ENCODE data around the gene CHRNE. TPM values are rescaled to one million over a fixed set of nuclear protein-coding genes. Genes with fewer than 3 reads are reported as not detected.
A peak's percentile ranks its signal among the peaks of the same experiment; 100 is the strongest.
"Not testable (repeated sequence)": the region's sequence is repeated elsewhere in the genome, so short reads cannot be mapped to it uniquely, and the experiment has no call there.

CHRNE gene
- total RNA-seq, 1 experiment from 2014 or later, result not detected

DNA sequence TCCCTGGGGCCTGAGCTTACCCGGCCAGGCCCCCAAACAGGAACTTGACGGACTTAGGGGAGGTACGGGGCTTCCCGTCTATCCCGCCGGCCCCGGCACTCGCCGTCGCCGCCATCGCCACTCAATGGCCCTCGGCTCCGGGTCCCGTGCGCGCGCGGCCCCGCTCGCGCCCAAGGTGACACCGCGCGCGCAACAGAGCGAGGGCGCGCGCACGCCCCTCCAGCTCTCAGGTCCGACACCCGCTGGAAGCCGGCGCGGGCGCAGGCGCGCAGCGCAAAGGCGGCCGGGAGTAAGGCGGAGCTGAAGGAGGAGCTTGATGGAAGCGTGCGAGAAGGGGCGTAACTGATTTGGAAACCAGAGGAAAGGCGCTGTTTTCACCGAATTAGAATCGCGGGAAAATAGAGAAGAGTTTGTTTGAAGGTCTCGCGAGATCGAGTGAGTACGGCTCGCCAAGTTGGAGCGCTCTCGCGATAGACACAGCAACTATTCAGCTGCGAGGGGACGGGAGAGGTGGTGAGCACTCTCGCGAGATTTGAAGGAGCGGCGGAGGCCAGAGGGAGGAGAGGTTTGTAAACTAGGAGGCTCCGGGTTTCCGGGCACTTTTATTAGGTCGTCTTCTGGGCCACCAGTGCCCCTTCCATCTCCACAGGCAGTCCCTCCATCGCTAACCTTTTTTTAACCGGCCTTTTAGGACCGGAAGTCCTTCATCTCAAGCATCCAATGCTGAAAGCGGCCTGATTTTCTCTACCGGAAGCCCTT is 37.1 kb upstream of the CHRNE start, which contains the start of the genes RNF167 and SLC25A11:
RNF167 (plus strand) TSS at position 473 of the 759 bp plus-strand sequence. CDS start 642 bp downstream, outside the sequence.
SLC25A11 (minus strand) TSS at position 251 of the 759 bp plus-strand sequence; CDS start at position 115, 136 bp downstream.
- DNase-seq (ENCODE audit: low spot score), result peak; percentile 99

DNA sequence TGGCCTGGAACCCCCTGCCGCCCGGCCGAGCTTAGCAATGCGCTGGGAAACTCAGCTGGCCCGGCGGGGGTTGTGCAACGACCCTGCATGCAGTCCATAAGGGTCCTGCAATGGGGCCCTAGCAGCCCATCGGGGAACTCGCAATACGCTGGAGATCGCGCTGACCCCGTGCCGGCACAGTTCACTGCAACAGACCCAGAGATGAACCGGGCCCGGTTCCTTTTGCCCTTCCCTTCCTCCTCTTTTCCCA is 36.6 kb upstream of the CHRNE start:
- DNase-seq (ENCODE audit: low spot score), result no peak

DNA sequence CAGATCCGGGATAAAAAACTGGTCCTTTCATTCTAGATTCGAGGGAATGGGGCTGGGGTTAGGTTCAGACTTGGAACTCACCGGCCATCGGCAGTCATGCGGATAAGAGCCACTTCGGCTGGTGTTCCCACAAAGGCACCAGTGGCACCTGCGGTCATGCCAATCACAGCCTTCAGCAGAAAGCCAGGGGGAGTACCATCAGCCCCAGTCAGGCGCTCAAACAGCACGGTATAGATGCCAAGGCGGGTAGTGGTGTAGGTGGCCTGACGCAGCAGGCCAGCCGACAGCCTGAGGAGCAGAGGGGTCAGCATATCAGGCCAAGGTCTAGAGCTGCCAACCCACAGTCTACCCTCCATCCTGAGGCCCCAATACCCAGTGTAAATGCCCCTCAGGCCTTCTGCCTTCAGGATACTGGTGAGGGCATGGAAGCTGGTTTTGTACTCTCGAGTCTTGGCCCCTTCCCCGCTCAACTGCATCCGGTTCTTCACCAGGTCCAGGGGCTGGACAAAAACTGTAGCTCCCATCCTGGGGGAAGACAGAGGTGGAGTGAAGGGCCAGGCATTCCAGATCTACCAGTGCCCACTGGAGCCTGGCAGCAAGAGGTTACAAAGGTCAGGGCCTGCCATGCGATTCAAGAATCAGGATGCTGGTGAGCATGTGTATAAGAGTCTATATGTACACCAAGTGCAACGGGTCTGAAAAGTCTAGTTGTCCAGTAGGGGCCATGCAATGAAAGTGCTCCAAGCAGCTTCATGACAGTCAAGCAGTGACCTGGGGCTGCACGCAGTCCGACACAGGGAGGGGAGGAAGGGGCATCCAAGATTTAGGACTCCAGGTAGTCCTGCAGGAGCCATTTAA is 36.0 kb upstream of the CHRNE start:
- no peak for DNase-seq (ENCODE audit: low spot score)

DNA sequence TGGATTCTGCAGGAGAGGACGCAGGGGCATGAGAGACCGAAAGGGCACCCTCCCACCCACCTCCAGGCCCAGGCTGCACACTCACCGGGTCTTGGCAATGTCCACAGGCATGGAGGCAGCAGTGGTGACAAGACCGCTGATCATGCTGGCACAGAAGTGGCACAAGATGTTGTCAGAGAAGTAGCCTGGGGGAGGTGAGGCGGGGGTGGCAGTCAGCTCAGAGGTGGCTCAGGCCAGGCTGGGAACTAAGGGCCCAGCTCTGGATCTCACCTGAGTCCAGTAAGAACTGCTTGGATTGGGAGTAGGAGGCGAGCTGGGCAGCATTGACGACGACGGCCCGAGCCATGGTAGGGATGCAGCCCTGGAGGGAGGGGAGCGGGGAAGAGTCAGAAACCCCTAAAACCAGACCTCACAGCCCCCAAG is 35.2 kb upstream of the CHRNE start:
- DNase-seq (ENCODE audit: low spot score), result no peak

DNA sequence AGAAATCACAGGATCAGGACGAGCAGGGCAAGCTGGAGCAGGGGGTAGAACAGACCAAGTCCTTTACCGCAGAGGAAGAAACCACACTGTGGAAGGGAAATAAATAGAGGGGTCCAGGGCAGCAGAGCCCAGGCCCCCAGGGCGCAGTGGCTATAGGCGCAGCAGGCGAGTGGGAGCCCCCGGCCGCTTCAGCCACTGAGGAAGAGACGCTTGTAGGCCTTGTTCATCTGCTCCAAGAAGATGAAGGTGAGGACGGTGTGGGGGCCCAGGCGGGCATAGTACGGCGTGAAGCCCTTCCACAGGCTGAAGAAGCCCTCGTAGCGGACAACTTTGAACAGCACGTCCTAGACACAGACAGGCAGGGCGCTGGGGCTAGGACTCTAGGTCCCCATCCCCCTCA is 34.7 kb upstream of the CHRNE start:
- no peak for DNase-seq (ENCODE audit: low spot score)

DNA sequence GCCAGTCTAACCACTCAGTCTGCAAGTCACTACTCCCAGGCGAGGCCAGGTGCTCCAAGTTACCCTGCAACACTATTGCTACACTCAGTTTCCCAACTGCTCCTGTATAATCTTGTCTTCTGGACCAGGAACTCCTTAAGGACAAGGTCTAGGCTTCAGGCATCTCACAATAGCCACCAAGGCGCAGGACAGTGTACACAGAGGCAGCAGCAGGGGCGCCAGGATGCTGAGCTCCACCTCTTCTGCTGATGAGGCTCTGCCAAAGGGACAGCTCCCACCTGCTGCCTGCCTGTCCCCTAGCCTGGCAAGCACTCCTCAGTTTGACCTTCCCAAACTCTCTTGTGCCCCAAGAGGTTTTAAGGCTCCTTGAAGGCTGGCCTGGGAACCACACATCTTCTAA is 33.5 kb upstream of the CHRNE start:
- no peak for DNase-seq (ENCODE audit: low spot score)

DNA sequence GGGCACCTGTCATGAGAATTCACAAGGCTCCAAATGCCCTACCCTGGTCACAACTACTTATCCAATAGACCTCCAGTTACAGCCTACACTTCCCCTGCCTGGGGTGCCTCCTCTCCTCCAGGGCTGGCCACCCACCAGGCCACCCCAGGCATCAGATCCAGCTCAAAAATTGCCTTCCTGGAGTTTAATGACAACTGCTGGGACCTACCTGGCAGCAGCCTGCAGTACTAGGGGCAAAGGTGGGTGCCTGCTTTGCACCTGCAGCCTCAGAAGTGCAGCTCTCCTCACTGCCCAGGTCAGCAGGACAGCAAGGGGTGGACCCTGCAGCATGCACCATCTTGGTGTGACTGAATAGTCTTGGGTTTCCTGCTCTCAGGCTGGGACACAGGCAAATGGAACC is 32.8 kb upstream of the CHRNE start:
- DNase-seq (ENCODE audit: low spot score), result no peak

DNA sequence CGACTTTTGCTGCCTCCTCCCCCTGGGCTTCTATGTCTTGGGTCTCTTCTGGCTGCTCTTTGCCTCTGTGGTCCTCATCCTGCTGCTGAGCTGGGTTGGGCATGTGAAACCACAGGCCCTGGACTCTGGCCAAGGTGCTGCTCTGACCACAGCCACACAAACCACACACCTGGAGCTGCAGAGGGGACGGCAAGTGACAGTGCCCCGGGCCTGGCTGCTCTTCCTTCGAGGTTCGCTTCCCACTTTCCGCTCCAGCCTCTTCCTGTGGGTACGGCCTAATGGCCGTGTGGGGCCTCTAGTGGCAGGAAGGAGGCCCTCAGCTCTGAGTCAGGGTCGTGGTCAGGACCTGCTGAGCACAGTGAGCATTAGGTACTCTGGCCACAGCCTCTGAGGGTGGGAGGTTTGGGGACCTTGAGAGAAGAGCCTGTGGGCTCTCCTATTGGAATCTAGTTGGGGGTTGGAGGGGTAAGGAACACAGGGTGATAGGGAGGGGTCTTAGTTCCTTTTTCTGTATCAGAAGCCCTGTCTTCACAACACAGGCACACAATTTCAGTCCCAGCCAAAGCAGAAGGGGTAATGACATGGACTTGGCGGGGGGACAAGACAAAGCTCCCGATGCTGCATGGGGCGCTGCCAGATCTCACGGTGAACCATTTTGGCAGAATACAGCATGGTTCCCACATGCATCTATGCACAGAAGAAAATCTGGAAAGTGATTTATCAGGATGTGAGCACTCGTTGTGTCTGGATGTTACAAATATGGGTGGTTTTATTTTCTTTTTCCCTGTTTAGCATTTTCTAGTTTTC is 31.5 kb upstream of the CHRNE start:
- peak; percentile 67 for DNase-seq (ENCODE audit: low spot score)

DNA sequence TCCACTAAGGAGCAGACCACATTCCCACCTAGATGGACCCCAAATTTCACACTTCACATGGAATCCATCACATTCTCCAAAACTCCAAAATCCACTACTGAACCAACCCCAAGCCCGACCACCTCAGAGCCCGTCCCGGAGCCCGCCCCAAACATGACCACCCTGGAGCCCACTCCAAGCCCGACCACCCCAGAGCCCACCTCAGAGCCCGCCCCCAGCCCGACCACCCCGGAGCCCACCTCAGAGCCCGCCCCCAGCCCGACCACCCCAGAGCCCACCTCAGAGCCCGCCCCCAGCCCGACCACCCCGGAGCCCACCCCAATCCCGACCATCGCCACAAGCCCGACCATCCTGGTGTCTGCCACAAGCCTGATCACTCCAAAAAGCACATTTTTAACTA is 30.7 kb upstream of the CHRNE start:
- DNase-seq (ENCODE audit: low spot score), result no peak

DNA sequence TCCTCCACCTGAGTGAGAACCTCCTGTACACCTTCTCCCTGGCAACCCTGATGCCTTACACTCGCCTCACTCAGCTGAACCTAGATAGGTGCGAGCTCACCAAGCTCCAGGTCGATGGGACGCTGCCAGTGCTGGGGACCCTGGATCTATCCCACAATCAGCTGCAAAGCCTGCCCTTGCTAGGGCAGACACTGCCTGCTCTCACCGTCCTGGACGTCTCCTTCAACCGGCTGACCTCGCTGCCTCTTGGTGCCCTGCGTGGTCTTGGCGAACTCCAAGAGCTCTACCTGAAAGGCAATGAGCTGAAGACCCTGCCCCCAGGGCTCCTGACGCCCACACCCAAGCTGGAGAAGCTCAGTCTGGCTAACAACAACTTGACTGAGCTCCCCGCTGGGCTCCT is 29.9 kb upstream of the CHRNE start:
- DNase-seq (ENCODE audit: low spot score), result no peak

DNA sequence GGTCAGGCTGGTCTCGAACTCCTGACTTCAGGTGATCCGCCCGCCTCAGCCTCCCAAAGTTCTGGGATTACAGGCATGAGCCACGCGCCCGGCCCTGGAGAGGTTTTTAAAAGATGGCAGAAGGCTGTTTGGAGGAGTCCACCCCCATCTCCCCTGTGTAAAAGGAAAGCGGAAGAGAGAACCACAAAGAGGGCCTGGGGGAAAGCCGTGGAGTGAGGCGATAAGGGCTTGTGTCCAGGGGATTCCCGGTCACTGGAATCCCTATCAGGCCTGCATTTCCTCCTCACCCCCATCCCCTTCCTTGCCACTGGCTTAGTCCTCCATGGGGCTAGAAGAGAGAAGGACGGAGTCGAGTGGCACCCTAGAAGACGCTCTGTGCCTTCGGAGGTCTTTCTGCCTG is 29.1 kb upstream of the CHRNE start, which contains the start of gene GP1BA:
GP1BA (plus strand) TSS at position 315 of the 400 bp plus-strand sequence. CDS start 328 bp downstream, outside the sequence.
- DNase-seq (ENCODE audit: low spot score), result no peak

DNA sequence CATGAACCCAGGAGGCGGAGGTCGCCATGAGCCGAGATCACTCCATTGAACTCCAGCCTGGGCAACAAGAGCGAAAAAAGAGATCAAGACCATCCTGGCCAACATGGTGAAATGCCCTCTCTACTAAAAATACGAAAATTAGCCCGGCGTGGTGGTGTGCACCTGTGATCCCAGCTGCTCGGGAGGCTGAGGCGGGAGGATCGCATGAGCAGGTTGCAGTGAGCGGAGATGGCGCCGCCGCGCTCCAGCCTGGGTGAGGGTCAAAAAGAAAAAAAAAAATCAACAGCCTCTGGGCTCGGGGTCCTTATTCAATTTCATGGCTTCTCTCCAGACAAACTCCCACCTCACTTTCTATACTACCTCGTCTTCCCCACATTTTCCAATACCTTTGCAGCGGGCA is 26.0 kb upstream of the CHRNE start:
- DNase-seq (ENCODE audit: low spot score), result no peak

DNA sequence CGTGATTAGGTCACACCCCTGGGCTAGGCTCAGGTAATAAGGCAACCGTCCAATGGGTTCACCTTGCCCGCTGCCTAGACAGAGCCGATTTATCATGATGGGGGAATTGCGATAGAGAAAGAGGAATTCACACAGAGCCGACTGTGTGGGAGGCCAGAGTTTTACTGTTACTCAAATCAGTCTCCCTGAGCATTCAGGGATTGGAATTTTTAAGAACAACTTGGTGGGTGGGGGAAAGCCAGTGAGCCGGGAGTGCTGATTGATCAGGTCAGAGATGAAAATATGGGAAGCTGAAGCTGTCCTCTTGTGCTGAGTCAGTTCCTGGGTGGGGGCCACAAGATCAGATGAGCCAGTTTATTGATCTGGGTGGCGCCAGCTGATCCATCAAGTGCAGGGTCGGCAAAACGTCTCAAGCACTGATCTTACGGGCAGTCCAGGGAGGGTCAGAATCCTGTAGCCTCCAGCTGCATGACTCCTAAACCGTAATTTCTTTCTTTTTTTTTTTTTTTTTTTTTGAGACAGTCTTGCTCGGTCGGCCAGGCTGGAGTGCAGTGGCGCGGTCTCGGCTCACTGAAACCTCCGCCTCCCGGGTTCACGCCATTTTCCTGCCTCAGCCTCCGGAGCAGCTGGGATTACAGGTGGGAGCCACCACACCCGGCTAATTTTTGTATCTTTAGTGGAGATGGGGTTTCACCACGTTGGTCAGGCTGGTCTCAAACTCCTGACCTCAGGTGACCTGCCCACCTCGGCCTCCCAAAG is 23.9 kb upstream of the CHRNE start:
- not testable (repeated sequence) for DNase-seq (ENCODE audit: low spot score)

DNA sequence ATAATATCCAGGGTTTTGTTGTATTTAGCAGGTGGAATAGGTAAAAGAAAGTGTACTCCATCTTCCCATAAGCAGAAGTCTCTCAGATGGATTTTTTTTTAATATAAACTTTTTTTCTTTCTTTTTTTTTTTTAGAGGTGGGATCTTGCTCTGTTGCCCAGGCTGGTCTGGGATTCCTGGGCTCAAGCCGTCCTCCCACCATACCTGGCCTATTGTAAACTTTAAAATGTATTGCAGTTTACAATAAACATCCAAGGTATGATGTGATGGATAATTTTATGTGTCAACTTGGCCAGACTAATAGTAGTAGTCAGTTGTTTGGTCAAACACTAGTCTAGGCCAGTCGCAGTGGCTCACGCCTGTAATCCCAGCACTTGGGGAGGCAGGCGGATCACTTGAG is 18.4 kb upstream of the CHRNE start:
- DNase-seq (ENCODE audit: low spot score), result no peak

DNA sequence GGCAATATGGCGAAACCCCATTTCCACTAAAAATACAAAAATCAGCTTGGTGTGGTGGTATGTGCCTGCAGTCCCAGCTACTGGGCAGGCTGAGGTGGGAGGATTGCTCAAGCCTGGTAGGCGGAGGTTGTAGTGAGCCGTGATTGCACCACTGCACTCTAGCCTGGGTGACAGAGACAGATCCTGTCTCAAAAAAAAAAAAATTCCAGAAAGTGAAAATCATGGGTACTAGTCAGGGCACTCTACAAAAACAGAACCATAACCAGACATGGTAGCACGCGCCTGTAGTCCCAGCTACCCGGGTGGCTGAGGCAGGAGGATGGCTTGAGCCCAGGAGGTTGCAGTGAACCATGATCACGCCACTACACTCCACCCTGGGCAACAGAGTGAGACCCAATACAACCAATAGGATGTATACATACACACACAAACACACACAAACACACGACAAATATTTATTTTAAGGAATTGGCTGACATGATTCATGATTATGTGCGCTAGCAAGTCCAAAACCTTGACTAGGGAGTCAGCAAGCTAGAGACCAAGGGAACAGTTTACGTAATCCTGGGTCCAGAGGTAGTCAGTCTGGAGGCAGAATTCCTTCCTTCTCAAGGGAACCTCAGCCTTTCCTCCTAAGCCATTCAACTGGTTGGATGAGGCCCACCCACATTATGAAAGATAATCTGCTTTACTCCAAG is 17.6 kb upstream of the CHRNE start:
- no peak for DNase-seq (ENCODE audit: low spot score)

DNA sequence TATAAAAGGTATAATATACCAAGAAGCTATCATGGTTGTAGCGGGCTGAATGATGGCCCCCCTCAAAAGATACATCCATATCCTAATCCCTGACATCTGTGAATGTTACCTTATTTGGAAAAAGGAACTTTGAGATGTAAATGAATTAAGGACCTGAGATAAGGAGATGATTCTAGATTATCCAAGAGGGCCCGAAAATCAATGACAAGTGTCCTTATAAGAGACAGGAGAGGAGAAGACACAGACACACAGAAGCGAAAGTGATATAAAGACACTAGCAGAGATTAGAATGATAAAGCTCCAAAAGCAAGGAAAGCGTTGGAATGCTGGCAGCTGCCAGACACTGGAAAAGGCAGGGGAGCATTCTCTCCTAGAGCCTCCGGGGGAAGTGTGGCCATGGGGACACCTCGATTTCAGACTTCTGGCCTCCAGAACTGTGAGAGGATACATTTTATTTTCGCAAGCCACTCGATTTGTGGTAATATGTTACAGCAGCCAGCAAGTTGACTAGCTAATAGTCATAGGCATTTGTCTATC is 16.7 kb upstream of the CHRNE start:
- no peak for DNase-seq (ENCODE audit: low spot score)

DNA sequence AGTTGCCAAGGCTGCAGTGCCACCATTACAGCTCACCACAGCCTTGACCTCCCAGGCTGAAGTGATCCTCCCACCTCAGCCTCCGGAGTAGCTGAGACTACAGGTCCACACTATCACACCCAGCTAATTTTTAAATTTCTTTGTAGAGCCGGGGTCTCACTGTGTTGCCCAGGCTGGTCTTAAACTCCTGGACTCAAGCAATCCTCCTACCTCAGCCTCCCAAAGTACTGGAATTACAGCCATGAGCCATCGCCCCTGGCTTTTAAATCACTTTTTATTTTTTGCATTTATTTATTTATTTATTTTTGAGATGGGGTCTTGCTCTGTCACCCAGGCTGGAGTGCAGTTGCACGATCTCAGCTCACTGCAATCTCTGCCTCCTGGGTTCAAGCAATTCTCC is 11.7 kb upstream of the CHRNE start:
- not testable (repeated sequence) for DNase-seq (ENCODE audit: low spot score)

DNA sequence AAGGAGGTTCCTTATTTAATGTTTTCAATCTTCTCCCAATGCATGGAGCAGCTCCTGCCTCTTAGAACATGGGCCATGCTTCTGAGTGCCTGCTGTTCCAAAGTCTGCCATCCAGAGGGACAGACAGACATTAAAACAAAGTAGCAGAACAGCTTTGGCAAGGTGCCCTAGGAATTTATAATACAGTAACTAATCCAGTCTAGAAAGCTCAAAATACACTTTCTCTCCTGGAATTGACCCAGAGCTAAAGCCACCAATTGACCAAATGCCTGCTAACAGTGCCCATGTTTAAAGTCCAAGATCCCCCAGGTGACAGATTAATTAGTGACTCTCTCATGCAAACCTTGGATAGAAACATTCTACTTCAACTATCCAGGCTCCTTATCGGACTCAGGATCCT is 11.1 kb upstream of the CHRNE start:
- DNase-seq (ENCODE audit: low spot score), result no peak

DNA sequence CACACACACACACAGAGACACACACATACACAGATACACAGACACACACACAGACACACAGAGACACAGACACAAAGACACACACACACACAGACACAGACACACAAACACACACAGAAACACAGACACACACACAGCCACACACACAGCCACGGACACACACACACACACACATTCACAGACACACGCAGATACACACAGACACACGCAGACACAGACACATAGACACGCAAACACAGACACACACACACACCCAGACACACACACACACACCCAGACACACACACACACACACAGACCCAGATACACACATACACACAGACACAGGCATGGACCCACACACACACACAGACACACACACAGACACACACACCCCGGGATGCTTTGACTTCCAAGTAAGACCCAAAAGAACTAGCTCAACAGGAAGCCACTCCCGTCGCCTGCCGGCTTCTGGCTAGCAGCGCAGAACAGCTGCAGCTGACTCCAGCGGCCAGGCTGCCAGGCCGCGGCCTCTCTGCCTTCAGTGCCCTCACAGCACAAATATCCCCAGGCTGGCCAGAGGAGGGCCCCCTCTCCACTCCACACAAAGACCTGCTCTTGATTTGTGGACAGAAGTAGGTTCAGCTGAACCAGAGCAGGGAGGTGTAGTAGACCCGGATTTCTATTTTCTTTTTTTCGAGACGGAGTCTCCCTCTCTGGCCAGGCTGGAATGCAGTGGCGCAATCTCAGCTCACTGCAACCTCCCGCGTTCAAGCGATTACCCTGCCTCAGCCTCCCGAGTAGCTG is 6.0 kb upstream of the CHRNE start:
- peak; percentile 91 for DNase-seq (ENCODE audit: low spot score)

DNA sequence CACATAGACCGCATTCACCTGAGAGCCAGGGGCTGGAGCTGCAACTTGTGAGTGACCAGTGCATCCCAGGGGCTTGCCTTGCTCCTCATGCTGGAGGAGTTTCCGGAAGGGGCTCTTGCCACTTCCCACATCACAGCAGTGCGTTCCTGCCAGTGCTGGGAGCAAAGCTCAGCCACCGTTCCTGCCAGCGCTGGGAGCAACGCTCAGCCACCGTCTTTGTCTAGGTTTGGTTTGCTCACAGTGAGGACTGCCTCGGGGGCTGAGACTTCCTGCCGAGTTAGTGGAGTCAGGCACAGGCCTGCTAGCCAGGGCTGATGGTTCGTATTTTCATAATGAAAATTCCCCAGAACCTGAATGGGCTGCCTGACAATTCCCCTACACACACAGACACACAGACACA is 5.4 kb upstream of the CHRNE start:
- no peak for DNase-seq (ENCODE audit: low spot score)
